AG09319 (cell line): ENCODE data around the gene FMO5.

Experiments
- DNase-seq: peaks from one replicate; pipeline ENCODE4 v3.0.0-alpha.2; 2010; ENCODE audit warnings: low read depth; ENCODE audit errors: extremely low read depth
- TF ChIP-seq, protein P1 (sequence below): IDR thresholded peaks from 2 replicates; pipeline ENCODE4 v1.5.1; 2011; ENCODE audit warnings: low read depth, mild to moderate bottlenecking, inconsistent platforms, low read length, moderate library complexity

Gene FMO5

DNA sequence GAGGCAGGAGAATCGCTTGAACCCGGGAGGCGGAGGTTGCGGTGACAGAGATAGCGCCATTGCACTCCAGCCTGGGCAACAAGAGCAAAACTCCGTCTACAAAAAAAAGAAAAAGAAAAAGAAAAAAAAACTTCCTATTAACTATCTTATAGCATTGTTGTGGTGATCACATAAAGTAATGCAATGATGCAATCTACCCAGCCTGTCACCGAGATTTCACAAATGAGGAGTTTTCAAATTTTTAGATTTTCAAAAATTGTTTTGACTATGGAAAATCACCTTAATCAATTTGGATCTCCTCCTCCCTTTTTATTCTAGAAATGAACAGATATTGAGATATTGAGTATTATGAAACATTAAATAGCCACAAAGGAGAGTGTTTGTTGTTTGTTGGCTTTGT is 8.0 kb downstream of the FMO5 start:
- DNase-seq: no peak
- TF ChIP-seq, protein P1, sequence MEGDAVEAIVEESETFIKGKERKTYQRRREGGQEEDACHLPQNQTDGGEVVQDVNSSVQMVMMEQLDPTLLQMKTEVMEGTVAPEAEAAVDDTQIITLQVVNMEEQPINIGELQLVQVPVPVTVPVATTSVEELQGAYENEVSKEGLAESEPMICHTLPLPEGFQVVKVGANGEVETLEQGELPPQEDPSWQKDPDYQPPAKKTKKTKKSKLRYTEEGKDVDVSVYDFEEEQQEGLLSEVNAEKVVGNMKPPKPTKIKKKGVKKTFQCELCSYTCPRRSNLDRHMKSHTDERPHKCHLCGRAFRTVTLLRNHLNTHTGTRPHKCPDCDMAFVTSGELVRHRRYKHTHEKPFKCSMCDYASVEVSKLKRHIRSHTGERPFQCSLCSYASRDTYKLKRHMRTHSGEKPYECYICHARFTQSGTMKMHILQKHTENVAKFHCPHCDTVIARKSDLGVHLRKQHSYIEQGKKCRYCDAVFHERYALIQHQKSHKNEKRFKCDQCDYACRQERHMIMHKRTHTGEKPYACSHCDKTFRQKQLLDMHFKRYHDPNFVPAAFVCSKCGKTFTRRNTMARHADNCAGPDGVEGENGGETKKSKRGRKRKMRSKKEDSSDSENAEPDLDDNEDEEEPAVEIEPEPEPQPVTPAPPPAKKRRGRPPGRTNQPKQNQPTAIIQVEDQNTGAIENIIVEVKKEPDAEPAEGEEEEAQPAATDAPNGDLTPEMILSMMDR: no peak

DNA sequence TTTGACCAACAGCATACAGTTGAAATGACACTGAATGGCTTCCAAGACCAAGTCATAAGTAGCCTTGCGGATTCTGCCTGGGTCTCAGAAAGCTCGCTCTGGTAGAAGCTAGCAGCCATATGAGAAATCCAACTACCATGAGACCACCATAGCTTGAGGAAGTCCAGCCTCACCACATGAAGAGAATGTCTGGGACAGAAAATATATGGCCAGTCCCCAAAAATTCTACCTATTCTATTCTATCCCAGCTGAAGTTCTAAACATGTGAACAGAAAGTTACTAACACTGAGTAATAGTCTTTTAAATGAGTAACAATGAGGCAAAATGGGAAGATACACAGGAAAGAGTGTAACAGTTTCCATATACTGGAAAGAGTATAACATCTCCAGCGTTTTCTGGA is 9.0 kb downstream of the FMO5 start:
- TF ChIP-seq, protein P1: no peak

DNA sequence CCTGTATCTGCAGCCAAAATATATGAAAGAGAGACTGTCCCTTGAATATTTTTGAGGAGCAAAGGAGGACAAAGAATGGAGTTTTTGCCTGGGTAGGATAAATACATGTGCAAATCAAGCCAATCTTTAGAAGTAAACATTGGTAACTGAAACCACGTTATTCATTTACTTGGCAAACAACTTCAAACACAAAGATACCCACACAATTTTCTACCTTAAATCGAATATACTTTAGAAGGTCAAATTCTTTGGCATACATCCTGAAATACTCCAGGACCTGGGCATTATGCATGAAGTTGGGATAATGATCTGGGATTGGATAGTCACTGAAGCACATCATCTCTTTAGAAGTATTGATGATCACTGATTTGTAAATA is 9.6 kb downstream of the FMO5 start:
- DNase-seq: no peak
- TF ChIP-seq, protein P1: no peak

More for the DNA sequence above, 9.0 kb downstream of the FMO5 start:
- DNase-seq: no peak

DNA sequence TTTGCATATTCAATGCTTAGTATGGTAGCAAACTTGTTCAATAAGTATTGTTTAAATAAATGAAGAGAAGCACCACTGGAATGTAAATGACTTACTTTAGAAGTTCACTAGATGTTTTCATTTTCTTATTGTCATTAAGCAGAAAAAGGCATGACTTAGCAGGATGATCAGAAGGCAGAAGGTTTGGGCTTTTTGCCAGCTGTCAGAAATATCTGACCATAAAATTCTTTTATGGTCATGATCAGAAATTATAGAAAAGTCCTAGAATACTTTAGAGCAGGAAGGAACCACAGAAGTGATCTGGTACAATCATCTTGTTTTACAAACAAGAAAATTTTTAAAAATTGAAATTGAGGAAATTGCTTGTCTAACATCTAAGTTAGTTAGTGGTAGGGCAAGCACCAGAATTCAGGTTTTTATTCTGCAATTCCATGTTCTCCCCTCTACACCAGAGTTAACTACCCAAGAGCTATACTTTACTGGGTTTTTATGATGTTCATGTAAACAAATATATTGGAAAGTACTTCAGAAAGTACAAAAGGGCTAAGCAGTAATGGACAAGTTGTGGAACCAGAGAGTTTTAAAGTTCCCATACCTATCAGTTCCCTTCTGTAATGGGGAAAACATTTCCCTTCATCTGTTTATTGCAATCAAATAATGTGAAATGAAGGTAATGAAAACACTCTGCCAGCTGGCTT is 10.1 kb downstream of the FMO5 start:
- TF ChIP-seq, protein P1: no peak
- DNase-seq: no peak

DNA sequence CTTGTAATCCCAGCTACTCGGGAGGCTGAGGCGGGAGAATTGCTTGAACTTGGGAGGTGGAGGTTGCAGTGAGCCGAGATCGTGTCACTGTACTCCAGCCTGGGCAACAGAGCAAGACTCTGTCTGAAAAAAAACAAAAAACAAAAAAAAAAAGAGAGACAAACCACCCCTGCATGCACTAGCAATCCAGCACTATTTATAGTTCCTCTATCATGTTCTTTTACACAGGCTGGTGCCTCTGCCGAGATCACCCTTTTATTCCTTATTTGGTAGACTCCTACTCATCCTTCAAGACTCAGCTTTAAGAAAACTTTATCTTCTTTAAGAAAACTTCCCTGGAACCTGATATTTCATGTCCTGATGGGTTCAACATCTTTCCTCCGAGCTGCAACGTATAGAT is 10.8 kb downstream of the FMO5 start:
- TF ChIP-seq, protein P1: no peak
- no peak for DNase-seq

DNA sequence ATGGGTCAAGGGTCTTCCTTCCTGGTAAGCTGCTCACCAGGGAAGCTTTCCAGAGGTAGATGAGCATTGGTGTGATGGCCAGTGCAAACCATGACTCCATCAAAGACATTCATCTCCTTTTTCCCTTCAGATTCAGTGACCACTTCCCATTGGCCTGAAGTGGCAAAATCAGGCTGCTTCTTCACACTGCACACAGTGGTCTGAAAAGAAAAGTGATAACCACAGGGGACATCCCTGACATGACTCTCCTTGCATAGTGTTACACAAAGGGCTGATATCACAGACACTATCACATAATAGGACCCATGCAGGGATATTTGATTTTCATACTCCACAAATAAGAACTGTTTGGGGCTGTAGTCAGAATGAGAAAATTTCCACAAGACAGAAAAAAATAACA is 11.9 kb downstream of the FMO5 start:
- TF ChIP-seq, protein P1: no peak
- DNase-seq: no peak

DNA sequence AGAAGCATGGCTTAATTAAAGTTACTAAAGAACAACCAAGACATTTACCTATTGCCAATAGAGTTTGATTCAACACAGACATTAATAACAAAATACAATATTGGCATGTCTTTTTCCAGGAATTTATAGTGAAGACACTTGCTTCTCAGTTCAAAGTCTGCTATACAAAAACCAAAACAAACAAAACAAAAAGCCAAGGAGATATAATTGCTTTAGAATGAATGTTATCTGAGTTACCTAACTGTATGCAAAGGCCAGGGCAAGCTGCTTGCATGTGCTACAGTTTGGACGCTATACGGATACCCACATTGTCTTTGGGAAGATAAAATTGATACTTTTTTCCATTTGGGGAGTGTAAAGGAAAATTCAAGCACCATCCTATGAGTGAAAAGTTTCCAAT is 13.6 kb downstream of the FMO5 start:
- no peak for DNase-seq
- TF ChIP-seq, protein P1: no peak
